GM12878 (cell line): ENCODE results near the gene CFAP57. TPM values are rescaled to one million over a fixed set of nuclear protein-coding genes. Genes with fewer than 3 reads are reported as not detected.

Source experiments
- ATAC-seq: fragments of 200-7000 bp; cut with Tn5 transposase; 3 replicates; pipeline ENCODE4 v1.9.1; 2020; ENCODE audit warnings: mild to moderate bottlenecking, moderate library complexity
- BruUV-seq: library from RNA; stranded (reverse); fragments of 400-500 nt; replicated peaks from 2 replicates; lab custom pipeline; 2021; lab: Mats Ljungman, UMichigan
- CTCF ChIA-PET: fragments of 300-600 bp; sonication (Branson Sonifier 250); formaldehyde crosslinking; extraction: SDS; loops from one replicate; lab custom pipeline; 2021; ENCODE audit warnings: inconsistent platforms; lab: Yijun Ruan, JAX
- POLR2A ChIA-PET: fragments of 350-600 bp; formaldehyde crosslinking; extraction: SDS; loops from one replicate; lab custom pipeline; 2021; ENCODE audit warnings: inconsistent platforms; lab: Charles Lee
- RAD21 ChIA-PET: fragments of 300-600 bp; sonication (Branson Sonifier 250); formaldehyde crosslinking; loops from one replicate; lab custom pipeline; 2023; ENCODE audit warnings: antibody characterized with exemption; ENCODE audit not compliant: unreplicated experiment; lab: Charles Lee
- SMC1A ChIA-PET: fragments of 300-600 bp; sonication (Branson Sonifier 250); formaldehyde crosslinking; loops from one replicate; lab custom pipeline; 2023; ENCODE audit not compliant: unreplicated experiment, uncharacterized antibody; lab: Charles Lee
- DNase-seq: peaks from one replicate; pipeline ENCODE4 v3.0.0-alpha.2; 2011; ENCODE audit warnings: low read depth, low spot score
- FAIRE-seq: peaks from 3 replicates; lab custom pipeline; 2011; peaks lifted over from hg19 to GRCh38; lab: Jason Lieb, UNC
- H2AFZ ChIP-seq: 2 replicates; pipeline ENCODE4 v1.6.0; 2011; ENCODE audit warnings: low read depth, low read length, control low read depth; ENCODE audit not compliant: control insufficient read depth
- H3K27ac ChIP-seq: 2 replicates; pipeline ENCODE4 v1.5.1; 2011; ENCODE audit warnings: control low read depth; ENCODE audit not compliant: control insufficient read depth, insufficient read depth
- H3K27me3 ChIP-seq, 2 experiments: replicated peaks in 1 of 2; 2 replicates each; pipeline versions ENCODE4 v1.6.0 to v1.6.1; 2011; ENCODE audit warnings: low read length in 1 of 2; ENCODE audit not compliant: control insufficient read depth in 2 of 2, insufficient read depth in 2 of 2
- H3K36me3 ChIP-seq, 2 experiments: 2 replicates each; pipeline ENCODE4 v1.5.1; 2011; ENCODE audit warnings: low read length in 1 of 2; ENCODE audit not compliant: control insufficient read depth in 2 of 2, insufficient read depth in 2 of 2
- H3K4me1 ChIP-seq: 2 replicates; pipeline ENCODE4 v1.6.1; 2011; ENCODE audit warnings: mild to moderate bottlenecking, low read length, moderate library complexity, mixed read lengths; ENCODE audit not compliant: control insufficient read depth, insufficient read depth
- H3K4me2 ChIP-seq: 2 replicates; pipeline ENCODE4 v1.6.0; 2011; ENCODE audit warnings: control low read depth; ENCODE audit not compliant: control insufficient read depth, insufficient read depth
- H3K4me3 ChIP-seq: fragments of 200-600 bp; sonication (generic); 2 replicates; pipeline ENCODE4 v1.5.1; 2016
- H3K79me2 ChIP-seq: 2 replicates; pipeline ENCODE4 v1.6.0; 2011; ENCODE audit warnings: low read length; ENCODE audit not compliant: control insufficient read depth, insufficient read depth
- H3K9ac ChIP-seq: 2 replicates; pipeline ENCODE4 v1.8.0; 2011; ENCODE audit warnings: low read length, control low read depth, mixed read lengths; ENCODE audit not compliant: control insufficient read depth, insufficient read depth
- H3K9me3 ChIP-seq: replicated peaks from 3 replicates; pipeline ENCODE4 v1.5.1; 2011; ENCODE audit warnings: mild to moderate bottlenecking, low read length; ENCODE audit not compliant: control insufficient read depth, insufficient read depth
- H4K20me1 ChIP-seq: 2 replicates; pipeline ENCODE4 v1.6.0; 2011; ENCODE audit not compliant: control insufficient read depth, insufficient read depth
- NR2F1 ChIP-seq: fragments of 450-650 bp; conservative IDR thresholded peaks from 2 replicates; pipeline ENCODE4 v1.6.1; 2017; ENCODE audit warnings: mild to moderate bottlenecking
- WGBS: methylation state at CpG from one replicate; pipeline ENCODE4 v1.1.6; 2016; ENCODE audit warnings: low lambda C conversion rate; ENCODE audit not compliant: insufficient replicate concordance, insufficient coverage; ENCODE audit errors: missing lambda C conversion rate; 5-methylcytosine and 5-hydroxymethylcytosine counted together
- in situ Hi-C: fragments of 300-500 bp; cut with MboI; formaldehyde crosslinking; loops from 9 replicates; pipeline ENCODE4 v1.14.3; 2018; ENCODE audit warnings: mixed read lengths
- intact Hi-C: fragments of 100-400 bp; cut with micrococcal nuclease; formaldehyde crosslinking; loops from one replicate; pipeline ENCODE4 v1.14.2; 2022; ENCODE audit not compliant: unreplicated experiment
- microRNA-seq: library from miRNA; unstranded; fragments of <30 nt; microRNA quantifications from one replicate; pipeline ENCODE4, GENCODE V29; 2018
- polyA plus RNA-seq, 11 experiments: library from polyadenylated mRNA; depleted of rRNA in 4 of 11; unstranded in 6 of 11; stranded (reverse) in 5 of 11; fragments of >200 nt; fragmentation: Nextera tagmentation in 4 of 11; fragmentation: Illumina TruSeq in 1 of 11; extraction: Ambion mirVana in 4 of 11; extraction: Trizol in 1 of 11; gene quantifications; 1 replicate in 1 of 11; 2 replicates in 10 of 11; pipeline versions ENCODE4 v1.2.1 to v1.2.3, GENCODE V29; 2011 to 2016; ENCODE audit warnings: inconsistent platforms in 2 of 11, missing spikeins in 2 of 11, low read depth in 1 of 11
- small RNA-seq: library from RNA; depleted of rRNA; stranded (forward); fragments of <200 nt; gene quantifications from one replicate; pipeline ENCODE3, GENCODE V24; 2014
- total RNA-seq, 4 experiments: library from RNA; depleted of rRNA in 3 of 4; stranded (reverse); fragments of >200 nt in 3 of 4; fragmentation: Illumina TruSeq in 1 of 4; extraction: Trizol in 1 of 4; gene quantifications; 2 replicates each; pipeline versions ENCODE4 v1.2.1 to v1.2.3, GENCODE V29; 2013 to 2021
- TF ChIP-seq, protein P1 (sequence below): fragments of 450-650 bp; IDR thresholded peaks from 2 replicates; pipeline ENCODE4 v1.6.1; 2018; ENCODE audit warnings: mild to moderate bottlenecking, low read depth, moderate library complexity; ENCODE audit not compliant: partially characterized antibody

The CFAP57 gene
- total and polyA plus RNA-seq, 10 of the 15 experiments (the other 5 are each of a cell fraction or from before 2014, with no cell fraction given) = 0.45 to 4.8 (median 1.3) TPM

DNA sequence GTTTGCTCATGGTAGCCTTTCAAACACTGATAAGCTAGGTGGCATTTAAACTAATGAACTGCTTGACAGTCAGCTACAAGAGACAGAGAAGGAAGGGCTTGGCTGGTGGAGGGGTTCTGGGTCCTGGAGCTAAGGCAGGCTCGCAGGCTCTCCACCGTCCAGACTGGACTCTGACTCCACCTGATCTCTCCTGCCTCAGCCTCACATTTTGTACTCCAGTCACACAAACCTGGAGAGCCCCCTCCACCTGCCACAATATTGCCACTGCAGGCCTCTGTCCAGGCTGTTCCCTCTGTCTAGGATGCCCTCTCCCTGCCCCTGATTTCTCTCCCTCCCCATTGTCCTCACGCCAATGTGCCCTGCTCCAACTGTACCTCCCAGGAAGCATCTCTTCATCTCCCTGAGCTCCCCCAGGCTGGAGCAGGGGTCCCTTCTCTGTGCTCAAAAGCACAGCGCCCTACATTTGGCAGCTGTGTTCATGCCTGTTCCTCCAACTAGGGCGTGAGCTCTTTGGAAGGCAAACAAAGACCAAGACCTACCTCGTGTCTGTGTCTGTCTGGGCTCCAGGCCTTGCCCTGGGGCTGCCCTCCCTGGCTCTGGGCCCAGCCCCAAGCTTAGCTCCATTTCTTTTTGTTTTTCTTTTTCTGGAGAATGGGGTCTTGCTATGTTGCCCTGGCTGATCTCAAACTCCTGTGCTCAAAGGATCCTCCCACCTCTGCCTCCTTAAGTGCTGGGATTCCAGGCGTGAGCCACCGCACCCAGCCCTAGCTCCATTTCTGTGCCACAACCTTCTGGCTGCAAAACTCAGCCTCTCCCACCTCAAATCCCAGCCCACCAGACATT, 131.6 kb downstream of the CFAP57 start:
- WGBS = 64% methylated on average over 8 of the region's 8 CpGs
- H3K4me1 ChIP-seq = no peaks in the 10 kb centered on the region
- POLR2A ChIA-PET = no interaction called here
- no peaks in the 10 kb centered on the region for H3K79me2 ChIP-seq
- H3K27me3 ChIP-seq = no peaks in the 10 kb centered on the region
- SMC1A ChIA-PET = interaction anchor here (0.7 to 1.2 kb wide), 4 partner anchors 18 to 73 kb away, joined by 3 to 4 read pairs (median 3); partner anchors contain the start of gene C1orf210
- BruUV-seq = no TSS peak
- no peaks in the 10 kb centered on the region for H3K36me3 ChIP-seq
- H3K9ac ChIP-seq = no peak overlapping the region
- no peak for DNase-seq
- no peaks in the 10 kb centered on the region for H3K9me3 ChIP-seq
- no peak overlapping the region for H3K27ac ChIP-seq
- H3K4me2 ChIP-seq = no peak overlapping the region
- H2AFZ ChIP-seq = no peak overlapping the region
- H4K20me1 ChIP-seq = no peaks in the 10 kb centered on the region
- no peak for FAIRE-seq
- in situ Hi-C loops (no loop called here), intact Hi-C loops (no loop called here)
- no peak overlapping the region for H3K4me3 ChIP-seq
- RAD21 ChIA-PET = interaction anchor here (0.6 to 1.2 kb wide), 2 partner anchors 64 to 332 kb away, joined by 3 read pairs; no protein-coding TSS in a partner anchor
- TF ChIP-seq, protein P1, sequence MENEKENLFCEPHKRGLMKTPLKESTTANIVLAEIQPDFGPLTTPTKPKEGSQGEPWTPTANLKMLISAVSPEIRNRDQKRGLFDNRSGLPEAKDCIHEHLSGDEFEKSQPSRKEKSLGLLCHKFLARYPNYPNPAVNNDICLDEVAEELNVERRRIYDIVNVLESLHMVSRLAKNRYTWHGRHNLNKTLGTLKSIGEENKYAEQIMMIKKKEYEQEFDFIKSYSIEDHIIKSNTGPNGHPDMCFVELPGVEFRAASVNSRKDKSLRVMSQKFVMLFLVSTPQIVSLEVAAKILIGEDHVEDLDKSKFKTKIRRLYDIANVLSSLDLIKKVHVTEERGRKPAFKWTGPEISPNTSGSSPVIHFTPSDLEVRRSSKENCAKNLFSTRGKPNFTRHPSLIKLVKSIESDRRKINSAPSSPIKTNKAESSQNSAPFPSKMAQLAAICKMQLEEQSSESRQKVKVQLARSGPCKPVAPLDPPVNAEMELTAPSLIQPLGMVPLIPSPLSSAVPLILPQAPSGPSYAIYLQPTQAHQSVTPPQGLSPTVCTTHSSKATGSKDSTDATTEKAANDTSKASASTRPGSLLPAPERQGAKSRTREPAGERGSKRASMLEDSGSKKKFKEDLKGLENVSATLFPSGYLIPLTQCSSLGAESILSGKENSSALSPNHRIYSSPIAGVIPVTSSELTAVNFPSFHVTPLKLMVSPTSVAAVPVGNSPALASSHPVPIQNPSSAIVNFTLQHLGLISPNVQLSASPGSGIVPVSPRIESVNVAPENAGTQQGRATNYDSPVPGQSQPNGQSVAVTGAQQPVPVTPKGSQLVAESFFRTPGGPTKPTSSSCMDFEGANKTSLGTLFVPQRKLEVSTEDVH = no peak
- TF ChIP-seq NR2F1 = no peak
- CTCF ChIA-PET = interaction anchor here (0.6 to 1.2 kb wide), 3 partner anchors 65 to 150 kb away, joined by 3 to 4 read pairs (median 3); partner anchors contain the start of gene HYI
- no peak for ATAC-seq

Small RNAs within 50 kb of the gene (microRNA-seq; reads per million reads assigned to microRNA genes)
- 1.5 reads per million for gene MIR6733

Small RNAs within 50 kb of the gene (small RNA-seq; reads per million reads assigned to genes)
- gene RNA5SP46 = not detected

Other genes with a start within 250 kb of the CFAP57 start
Only the 7 nearest of the 10 such genes appear.
- 132 and 135 TPM in 2 replicates for gene EBNA1BP2, start within 50 bp of the CFAP57 start, total RNA-seq (2014; rRNA removed)
- 142 and 156 TPM in 2 replicates for gene EBNA1BP2, start within 50 bp of the CFAP57 start, total RNA-seq (2014; rRNA removed; fragmentation: Illumina TruSeq; extraction: Trizol)
- gene EBNA1BP2, start within 50 bp of the CFAP57 start, total RNA-seq (2021) = 97.7 and 104 TPM in 2 replicates
- gene EBNA1BP2, start within 50 bp of the CFAP57 start, polyA plus RNA-seq (2011; rRNA removed) = 66.8 and 71.9 TPM in 2 replicates
- 171 and 173 TPM in 2 replicates for gene EBNA1BP2, start within 50 bp of the CFAP57 start, polyA plus RNA-seq (2014; fragmentation: Illumina TruSeq; extraction: Trizol)
- 100 to 1,000 TPM in 1 of 2 experiments, 10 to 100 TPM in 1; 57.5 to 114 TPM for gene EBNA1BP2, start within 50 bp of the CFAP57 start, polyA plus RNA-seq (2014; fragmentation: Nextera tagmentation; extraction: Ambion mirVana)
- 121 and 131 TPM in 2 replicates for gene EBNA1BP2, start within 50 bp of the CFAP57 start, polyA plus RNA-seq (2014; rRNA removed)
- gene EBNA1BP2, start within 50 bp of the CFAP57 start, polyA plus RNA-seq (2016; fragmentation: Nextera tagmentation; extraction: Ambion mirVana) = 100 to 1,000 TPM; 275 TPM
- not detected in 2 replicates for gene TMEM125, start 97.7 kb downstream of the CFAP57 start, total RNA-seq (2014; rRNA removed)
- gene TMEM125, start 97.7 kb downstream of the CFAP57 start, total RNA-seq (2014; rRNA removed; fragmentation: Illumina TruSeq; extraction: Trizol) = not detected in 2 replicates
- 0.28 and 1.1 TPM in 2 replicates for gene TMEM125, start 97.7 kb downstream of the CFAP57 start, total RNA-seq (2021)
- not detected in 2 replicates for gene TMEM125, start 97.7 kb downstream of the CFAP57 start, polyA plus RNA-seq (2011; rRNA removed)
- gene TMEM125, start 97.7 kb downstream of the CFAP57 start, polyA plus RNA-seq (2014; fragmentation: Illumina TruSeq; extraction: Trizol) = not detected in 2 replicates
- gene TMEM125, start 97.7 kb downstream of the CFAP57 start, polyA plus RNA-seq (2014; fragmentation: Nextera tagmentation; extraction: Ambion mirVana) = not detected
- not detected in 2 replicates for gene TMEM125, start 97.7 kb downstream of the CFAP57 start, polyA plus RNA-seq (2014; rRNA removed)
- not detected for gene TMEM125, start 97.7 kb downstream of the CFAP57 start, polyA plus RNA-seq (2016; fragmentation: Nextera tagmentation; extraction: Ambion mirVana)
- not detected in 2 replicates for gene C1orf210, start 113.3 kb downstream of the CFAP57 start, total RNA-seq (2014; rRNA removed)
- gene C1orf210, start 113.3 kb downstream of the CFAP57 start, total RNA-seq (2014; rRNA removed; fragmentation: Illumina TruSeq; extraction: Trizol) = not detected in 2 replicates
- gene C1orf210, start 113.3 kb downstream of the CFAP57 start, total RNA-seq (2021) = not detected in 2 replicates
- gene C1orf210, start 113.3 kb downstream of the CFAP57 start, polyA plus RNA-seq (2011; rRNA removed) = 0.07 TPM in 1 of 2 replicates, not detected in the other
- gene C1orf210, start 113.3 kb downstream of the CFAP57 start, polyA plus RNA-seq (2014; fragmentation: Illumina TruSeq; extraction: Trizol) = not detected in 2 replicates
- gene C1orf210, start 113.3 kb downstream of the CFAP57 start, polyA plus RNA-seq (2014; fragmentation: Nextera tagmentation; extraction: Ambion mirVana) = not detected
- not detected in 2 replicates for gene C1orf210, start 113.3 kb downstream of the CFAP57 start, polyA plus RNA-seq (2014; rRNA removed)
- not detected for gene C1orf210, start 113.3 kb downstream of the CFAP57 start, polyA plus RNA-seq (2016; fragmentation: Nextera tagmentation; extraction: Ambion mirVana)
- 1.7 and 2.0 TPM in 2 replicates for gene TIE1, start 128.7 kb downstream of the CFAP57 start, total RNA-seq (2014; rRNA removed)
- gene TIE1, start 128.7 kb downstream of the CFAP57 start, total RNA-seq (2014; rRNA removed; fragmentation: Illumina TruSeq; extraction: Trizol) = 0.58 and 0.64 TPM in 2 replicates
- 3.3 and 3.9 TPM in 2 replicates for gene TIE1, start 128.7 kb downstream of the CFAP57 start, total RNA-seq (2021)
- 1.7 and 3.4 TPM in 2 replicates for gene TIE1, start 128.7 kb downstream of the CFAP57 start, polyA plus RNA-seq (2011; rRNA removed)
- 0.43 and 0.62 TPM in 2 replicates for gene TIE1, start 128.7 kb downstream of the CFAP57 start, polyA plus RNA-seq (2014; fragmentation: Illumina TruSeq; extraction: Trizol)
- under 1 TPM; 0.26 to 0.40 TPM for gene TIE1, start 128.7 kb downstream of the CFAP57 start, polyA plus RNA-seq (2014; fragmentation: Nextera tagmentation; extraction: Ambion mirVana)
- gene TIE1, start 128.7 kb downstream of the CFAP57 start, polyA plus RNA-seq (2014; rRNA removed) = 2.5 TPM in 2 replicates
- 1 to 10 TPM; 1.2 to 1.5 TPM for gene TIE1, start 128.7 kb downstream of the CFAP57 start, polyA plus RNA-seq (2016; fragmentation: Nextera tagmentation; extraction: Ambion mirVana)
- not detected in 2 replicates for gene MPL, start 165.5 kb downstream of the CFAP57 start, total RNA-seq (2014; rRNA removed)
- gene MPL, start 165.5 kb downstream of the CFAP57 start, total RNA-seq (2014; rRNA removed; fragmentation: Illumina TruSeq; extraction: Trizol) = not detected in 2 replicates
- gene MPL, start 165.5 kb downstream of the CFAP57 start, total RNA-seq (2021) = not detected in 2 replicates
- not detected in 2 replicates for gene MPL, start 165.5 kb downstream of the CFAP57 start, polyA plus RNA-seq (2011; rRNA removed)
- gene MPL, start 165.5 kb downstream of the CFAP57 start, polyA plus RNA-seq (2014; fragmentation: Illumina TruSeq; extraction: Trizol) = not detected in 2 replicates
- gene MPL, start 165.5 kb downstream of the CFAP57 start, polyA plus RNA-seq (2014; fragmentation: Nextera tagmentation; extraction: Ambion mirVana) = not detected
- gene MPL, start 165.5 kb downstream of the CFAP57 start, polyA plus RNA-seq (2014; rRNA removed) = not detected in 2 replicates
- gene MPL, start 165.5 kb downstream of the CFAP57 start, polyA plus RNA-seq (2016; fragmentation: Nextera tagmentation; extraction: Ambion mirVana) = not detected
- 197 and 213 TPM in 2 replicates for gene CDC20, start 186.7 kb downstream of the CFAP57 start, total RNA-seq (2014; rRNA removed)
- gene CDC20, start 186.7 kb downstream of the CFAP57 start, total RNA-seq (2014; rRNA removed; fragmentation: Illumina TruSeq; extraction: Trizol) = 81.5 and 82.0 TPM in 2 replicates
- gene CDC20, start 186.7 kb downstream of the CFAP57 start, total RNA-seq (2021) = 192 and 205 TPM in 2 replicates
- gene CDC20, start 186.7 kb downstream of the CFAP57 start, polyA plus RNA-seq (2011; rRNA removed) = 37.3 and 103 TPM in 2 replicates
- gene CDC20, start 186.7 kb downstream of the CFAP57 start, polyA plus RNA-seq (2014; fragmentation: Illumina TruSeq; extraction: Trizol) = 91.9 and 135 TPM in 2 replicates
- gene CDC20, start 186.7 kb downstream of the CFAP57 start, polyA plus RNA-seq (2014; fragmentation: Nextera tagmentation; extraction: Ambion mirVana) = 10 to 100 TPM; 36.3 to 63.1 TPM
- 165 and 225 TPM in 2 replicates for gene CDC20, start 186.7 kb downstream of the CFAP57 start, polyA plus RNA-seq (2014; rRNA removed)
- 100 to 1,000 TPM; 299 to 347 TPM for gene CDC20, start 186.7 kb downstream of the CFAP57 start, polyA plus RNA-seq (2016; fragmentation: Nextera tagmentation; extraction: Ambion mirVana)
- gene ELOVL1, start 195.7 kb downstream of the CFAP57 start, total RNA-seq (2014; rRNA removed) = 77.4 and 88.2 TPM in 2 replicates
- 55.4 and 58.5 TPM in 2 replicates for gene ELOVL1, start 195.7 kb downstream of the CFAP57 start, total RNA-seq (2014; rRNA removed; fragmentation: Illumina TruSeq; extraction: Trizol)
- gene ELOVL1, start 195.7 kb downstream of the CFAP57 start, total RNA-seq (2021) = 66.8 and 68.0 TPM in 2 replicates
- 88.7 and 139 TPM in 2 replicates for gene ELOVL1, start 195.7 kb downstream of the CFAP57 start, polyA plus RNA-seq (2011; rRNA removed)
- gene ELOVL1, start 195.7 kb downstream of the CFAP57 start, polyA plus RNA-seq (2014; fragmentation: Illumina TruSeq; extraction: Trizol) = 102 and 126 TPM in 2 replicates
- 10 to 100 TPM; 62.7 to 68.4 TPM for gene ELOVL1, start 195.7 kb downstream of the CFAP57 start, polyA plus RNA-seq (2014; fragmentation: Nextera tagmentation; extraction: Ambion mirVana)
- 91.3 and 97.8 TPM in 2 replicates for gene ELOVL1, start 195.7 kb downstream of the CFAP57 start, polyA plus RNA-seq (2014; rRNA removed)
- 100 to 1,000 TPM in 1 of 2 experiments, 10 to 100 TPM in 1; 92.6 to 111 TPM for gene ELOVL1, start 195.7 kb downstream of the CFAP57 start, polyA plus RNA-seq (2016; fragmentation: Nextera tagmentation; extraction: Ambion mirVana)